ENCODE results near the gene MCTP1. TPM values are rescaled to one million over a fixed set of nuclear protein-coding genes. Genes with fewer than 3 reads are reported as not detected.
A peak's percentile ranks its signal among the peaks of the same experiment; 100 is the strongest.

The MCTP1 gene
- total and polyA plus RNA-seq, 10 of the 15 experiments (the other 5 are each of a cell fraction or from before 2014, with no cell fraction given): 12.6 to 45.9 (median 18.8) TPM

DNA sequence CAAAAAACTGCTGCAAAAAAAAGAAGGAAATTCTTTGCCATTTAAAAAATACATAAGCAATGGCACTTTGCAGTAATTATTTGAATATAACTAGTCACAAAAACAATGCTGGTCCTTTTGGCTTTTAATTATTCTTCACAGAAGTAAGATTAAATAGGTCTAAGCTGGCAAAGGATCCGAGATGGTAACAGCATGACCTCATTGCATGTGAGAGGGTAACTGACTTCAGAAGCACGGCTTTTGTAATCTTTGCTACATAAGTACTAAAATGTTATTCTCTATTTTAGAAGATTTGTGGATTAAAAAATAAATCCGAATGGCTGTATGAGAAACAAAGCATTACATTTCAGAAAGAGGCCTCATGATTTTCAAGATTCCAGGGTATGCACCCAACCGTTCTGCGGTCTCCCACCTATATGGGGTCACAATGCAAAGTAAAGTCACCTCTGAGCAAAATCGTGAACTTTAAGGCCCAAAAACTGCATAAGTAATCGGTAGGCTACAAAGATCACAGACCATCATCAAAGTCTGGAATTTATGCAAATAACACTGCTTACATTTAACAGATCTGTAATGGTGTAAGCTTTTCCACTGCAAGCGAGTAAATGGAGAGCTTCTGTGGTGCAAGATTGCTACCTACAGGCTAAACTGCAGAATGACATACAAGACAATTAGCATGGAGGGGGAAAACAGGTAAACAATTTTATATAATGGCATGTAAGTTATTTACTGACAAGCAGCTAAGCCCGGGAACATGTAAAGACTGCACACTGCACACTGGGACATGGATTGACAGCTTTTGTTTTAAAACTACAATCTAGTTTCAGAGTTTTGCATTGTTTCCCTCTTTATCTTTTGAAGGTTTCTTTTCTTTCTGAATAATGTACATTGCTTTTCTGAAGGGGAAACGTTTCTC is 434.8 kb downstream of the MCTP1 start (continued):
- TF ChIP-seq ASH2L (IDR thresholded peaks at IDR 0.05; ENCODE audit: borderline replicate concordance, low read depth) (no peak), HDAC2 (IDR thresholded peaks at IDR 0.05) (no peak), RUNX3 (IDR thresholded peaks at IDR 0.05; ENCODE audit: low read length) (peak; percentile 53; the same call in 1 of the 2 replicates), SMAD1 (IDR thresholded peaks at IDR 0.05; ENCODE audit: low read depth, partially characterized antibody) (no peak), ESRRA (IDR thresholded peaks at IDR 0.05; ENCODE audit: low read length) (no peak), SMAD5 (IDR thresholded peaks at IDR 0.05; ENCODE audit: low read depth) (no peak), RFX5 (IDR thresholded peaks at IDR 0.05; ENCODE audit: low read depth, low read length) (no peak), POLR2A (IDR thresholded peaks at IDR 0.05; ENCODE audit: low read depth, low read length) (no peak), FOXM1 (IDR thresholded peaks at IDR 0.05; ENCODE audit: low read depth, low read length) (peak; percentile 42; the same call in 1 of the 2 replicates), BHLHE40 (IDR thresholded peaks at IDR 0.05; ENCODE audit: borderline replicate concordance in 1 of 2, low read depth in 2 of 2, low read length in 1 of 2) (no peak), ZNF207 (IDR thresholded peaks at IDR 0.05; ENCODE audit: borderline replicate concordance) (no peak)
- TF ChIP-seq, protein P1, sequence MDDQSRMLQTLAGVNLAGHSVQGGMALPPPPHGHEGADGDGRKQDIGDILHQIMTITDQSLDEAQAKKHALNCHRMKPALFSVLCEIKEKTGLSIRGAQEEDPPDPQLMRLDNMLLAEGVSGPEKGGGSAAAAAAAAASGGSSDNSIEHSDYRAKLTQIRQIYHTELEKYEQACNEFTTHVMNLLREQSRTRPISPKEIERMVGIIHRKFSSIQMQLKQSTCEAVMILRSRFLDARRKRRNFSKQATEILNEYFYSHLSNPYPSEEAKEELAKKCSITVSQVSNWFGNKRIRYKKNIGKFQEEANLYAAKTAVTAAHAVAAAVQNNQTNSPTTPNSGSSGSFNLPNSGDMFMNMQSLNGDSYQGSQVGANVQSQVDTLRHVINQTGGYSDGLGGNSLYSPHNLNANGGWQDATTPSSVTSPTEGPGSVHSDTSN (IDR thresholded peaks at IDR 0.05; ENCODE audit: insufficient replicate concordance, low read depth, low read length): no peak
- TF ChIP-seq, protein P2, sequence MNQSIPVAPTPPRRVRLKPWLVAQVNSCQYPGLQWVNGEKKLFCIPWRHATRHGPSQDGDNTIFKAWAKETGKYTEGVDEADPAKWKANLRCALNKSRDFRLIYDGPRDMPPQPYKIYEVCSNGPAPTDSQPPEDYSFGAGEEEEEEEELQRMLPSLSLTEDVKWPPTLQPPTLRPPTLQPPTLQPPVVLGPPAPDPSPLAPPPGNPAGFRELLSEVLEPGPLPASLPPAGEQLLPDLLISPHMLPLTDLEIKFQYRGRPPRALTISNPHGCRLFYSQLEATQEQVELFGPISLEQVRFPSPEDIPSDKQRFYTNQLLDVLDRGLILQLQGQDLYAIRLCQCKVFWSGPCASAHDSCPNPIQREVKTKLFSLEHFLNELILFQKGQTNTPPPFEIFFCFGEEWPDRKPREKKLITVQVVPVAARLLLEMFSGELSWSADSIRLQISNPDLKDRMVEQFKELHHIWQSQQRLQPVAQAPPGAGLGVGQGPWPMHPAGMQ (IDR thresholded peaks at IDR 0.05; ENCODE audit: borderline replicate concordance): no peak
- TF ChIP-seq, protein P3, sequence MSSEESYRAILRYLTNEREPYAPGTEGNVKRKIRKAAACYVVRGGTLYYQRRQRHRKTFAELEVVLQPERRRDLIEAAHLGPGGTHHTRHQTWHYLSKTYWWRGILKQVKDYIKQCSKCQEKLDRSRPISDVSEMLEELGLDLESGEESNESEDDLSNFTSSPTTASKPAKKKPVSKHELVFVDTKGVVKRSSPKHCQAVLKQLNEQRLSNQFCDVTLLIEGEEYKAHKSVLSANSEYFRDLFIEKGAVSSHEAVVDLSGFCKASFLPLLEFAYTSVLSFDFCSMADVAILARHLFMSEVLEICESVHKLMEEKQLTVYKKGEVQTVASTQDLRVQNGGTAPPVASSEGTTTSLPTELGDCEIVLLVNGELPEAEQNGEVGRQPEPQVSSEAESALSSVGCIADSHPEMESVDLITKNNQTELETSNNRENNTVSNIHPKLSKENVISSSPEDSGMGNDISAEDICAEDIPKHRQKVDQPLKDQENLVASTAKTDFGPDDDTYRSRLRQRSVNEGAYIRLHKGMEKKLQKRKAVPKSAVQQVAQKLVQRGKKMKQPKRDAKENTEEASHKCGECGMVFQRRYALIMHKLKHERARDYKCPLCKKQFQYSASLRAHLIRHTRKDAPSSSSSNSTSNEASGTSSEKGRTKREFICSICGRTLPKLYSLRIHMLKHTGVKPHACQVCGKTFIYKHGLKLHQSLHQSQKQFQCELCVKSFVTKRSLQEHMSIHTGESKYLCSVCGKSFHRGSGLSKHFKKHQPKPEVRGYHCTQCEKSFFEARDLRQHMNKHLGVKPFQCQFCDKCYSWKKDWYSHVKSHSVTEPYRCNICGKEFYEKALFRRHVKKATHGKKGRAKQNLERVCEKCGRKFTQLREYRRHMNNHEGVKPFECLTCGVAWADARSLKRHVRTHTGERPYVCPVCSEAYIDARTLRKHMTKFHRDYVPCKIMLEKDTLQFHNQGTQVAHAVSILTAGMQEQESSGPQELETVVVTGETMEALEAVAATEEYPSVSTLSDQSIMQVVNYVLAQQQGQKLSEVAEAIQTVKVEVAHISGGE (CRISPR knock-in tag; IDR thresholded peaks at IDR 0.05): no peak
- TF ChIP-seq, protein P4, sequence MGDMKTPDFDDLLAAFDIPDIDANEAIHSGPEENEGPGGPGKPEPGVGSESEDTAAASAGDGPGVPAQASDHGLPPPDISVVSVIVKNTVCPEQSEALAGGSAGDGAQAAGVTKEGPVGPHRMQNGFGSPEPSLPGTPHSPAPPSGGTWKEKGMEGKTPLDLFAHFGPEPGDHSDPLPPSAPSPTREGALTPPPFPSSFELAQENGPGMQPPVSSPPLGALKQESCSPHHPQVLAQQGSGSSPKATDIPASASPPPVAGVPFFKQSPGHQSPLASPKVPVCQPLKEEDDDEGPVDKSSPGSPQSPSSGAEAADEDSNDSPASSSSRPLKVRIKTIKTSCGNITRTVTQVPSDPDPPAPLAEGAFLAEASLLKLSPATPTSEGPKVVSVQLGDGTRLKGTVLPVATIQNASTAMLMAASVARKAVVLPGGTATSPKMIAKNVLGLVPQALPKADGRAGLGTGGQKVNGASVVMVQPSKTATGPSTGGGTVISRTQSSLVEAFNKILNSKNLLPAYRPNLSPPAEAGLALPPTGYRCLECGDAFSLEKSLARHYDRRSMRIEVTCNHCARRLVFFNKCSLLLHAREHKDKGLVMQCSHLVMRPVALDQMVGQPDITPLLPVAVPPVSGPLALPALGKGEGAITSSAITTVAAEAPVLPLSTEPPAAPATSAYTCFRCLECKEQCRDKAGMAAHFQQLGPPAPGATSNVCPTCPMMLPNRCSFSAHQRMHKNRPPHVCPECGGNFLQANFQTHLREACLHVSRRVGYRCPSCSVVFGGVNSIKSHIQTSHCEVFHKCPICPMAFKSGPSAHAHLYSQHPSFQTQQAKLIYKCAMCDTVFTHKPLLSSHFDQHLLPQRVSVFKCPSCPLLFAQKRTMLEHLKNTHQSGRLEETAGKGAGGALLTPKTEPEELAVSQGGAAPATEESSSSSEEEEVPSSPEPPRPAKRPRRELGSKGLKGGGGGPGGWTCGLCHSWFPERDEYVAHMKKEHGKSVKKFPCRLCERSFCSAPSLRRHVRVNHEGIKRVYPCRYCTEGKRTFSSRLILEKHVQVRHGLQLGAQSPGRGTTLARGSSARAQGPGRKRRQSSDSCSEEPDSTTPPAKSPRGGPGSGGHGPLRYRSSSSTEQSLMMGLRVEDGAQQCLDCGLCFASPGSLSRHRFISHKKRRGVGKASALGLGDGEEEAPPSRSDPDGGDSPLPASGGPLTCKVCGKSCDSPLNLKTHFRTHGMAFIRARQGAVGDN (IDR thresholded peaks at IDR 0.05): no peak
- TF ChIP-seq, protein P5, sequence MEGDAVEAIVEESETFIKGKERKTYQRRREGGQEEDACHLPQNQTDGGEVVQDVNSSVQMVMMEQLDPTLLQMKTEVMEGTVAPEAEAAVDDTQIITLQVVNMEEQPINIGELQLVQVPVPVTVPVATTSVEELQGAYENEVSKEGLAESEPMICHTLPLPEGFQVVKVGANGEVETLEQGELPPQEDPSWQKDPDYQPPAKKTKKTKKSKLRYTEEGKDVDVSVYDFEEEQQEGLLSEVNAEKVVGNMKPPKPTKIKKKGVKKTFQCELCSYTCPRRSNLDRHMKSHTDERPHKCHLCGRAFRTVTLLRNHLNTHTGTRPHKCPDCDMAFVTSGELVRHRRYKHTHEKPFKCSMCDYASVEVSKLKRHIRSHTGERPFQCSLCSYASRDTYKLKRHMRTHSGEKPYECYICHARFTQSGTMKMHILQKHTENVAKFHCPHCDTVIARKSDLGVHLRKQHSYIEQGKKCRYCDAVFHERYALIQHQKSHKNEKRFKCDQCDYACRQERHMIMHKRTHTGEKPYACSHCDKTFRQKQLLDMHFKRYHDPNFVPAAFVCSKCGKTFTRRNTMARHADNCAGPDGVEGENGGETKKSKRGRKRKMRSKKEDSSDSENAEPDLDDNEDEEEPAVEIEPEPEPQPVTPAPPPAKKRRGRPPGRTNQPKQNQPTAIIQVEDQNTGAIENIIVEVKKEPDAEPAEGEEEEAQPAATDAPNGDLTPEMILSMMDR (IDR thresholded peaks at IDR 0.05 in 2 of 3, conservative IDR thresholded peaks at IDR 0.05 in 1 of 3; ENCODE audit: control insufficient read depth in 2 of 3, extremely low read depth in 1 of 3, insufficient read depth in 1 of 3, low read depth in 3 of 3, low read length in 3 of 3): peak; percentile 68 to 79 (median 74)

Measured in GM12878 (cell line).